Chondrocyte (in vitro differentiated cells): ENCODE results near the gene VAC14. TPM values are rescaled to one million over a fixed set of nuclear protein-coding genes. Genes with fewer than 3 reads are reported as not detected.

Experiments
- DNase-seq: peaks from one replicate; pipeline ENCODE4 v3.0.0; 2021; ENCODE audit warnings: mixed read lengths, low spot score
- H3K27ac Mint-ChIP-seq: one replicate; pipeline ENCODE4 v1.8.0; 2021; ENCODE audit warnings: mild to moderate bottlenecking, moderate library complexity, mixed read lengths; ENCODE audit not compliant: unreplicated experiment
- H3K27me3 Mint-ChIP-seq: 2 replicates; pipeline ENCODE4 v1.8.0; 2021; ENCODE audit warnings: low read depth, mixed read lengths
- H3K36me3 Mint-ChIP-seq: 2 replicates; pipeline ENCODE4 v1.8.0; 2021; ENCODE audit warnings: low read depth, mixed read lengths
- H3K4me1 Mint-ChIP-seq: 2 replicates; pipeline ENCODE4 v1.8.0; 2021; ENCODE audit warnings: low read depth, mild to moderate bottlenecking, mixed read lengths
- H3K4me3 Mint-ChIP-seq: one replicate; pipeline ENCODE4 v1.8.0; 2021; ENCODE audit warnings: mild to moderate bottlenecking, moderate library complexity, mixed read lengths; ENCODE audit not compliant: unreplicated experiment
- H3K9me3 Mint-ChIP-seq: 2 replicates; pipeline ENCODE4 v1.8.0; 2021; ENCODE audit warnings: low read depth, mixed read lengths
- total RNA-seq: library from RNA; stranded (reverse); gene quantifications from 3 replicates; pipeline ENCODE4 v1.2.1, GENCODE V29; 2021
- TF ChIP-seq, protein P1 (sequence below): fragments of 200-600 bp; sonication (generic); IDR thresholded peaks from 2 replicates; pipeline ENCODE4 v1.5.0; 2021; ENCODE audit warnings: antibody characterized with exemption, mild to moderate bottlenecking, moderate library complexity

Gene VAC14
- total RNA-seq, 1 donor from 2014 or later: 37.9 TPM

DNA sequence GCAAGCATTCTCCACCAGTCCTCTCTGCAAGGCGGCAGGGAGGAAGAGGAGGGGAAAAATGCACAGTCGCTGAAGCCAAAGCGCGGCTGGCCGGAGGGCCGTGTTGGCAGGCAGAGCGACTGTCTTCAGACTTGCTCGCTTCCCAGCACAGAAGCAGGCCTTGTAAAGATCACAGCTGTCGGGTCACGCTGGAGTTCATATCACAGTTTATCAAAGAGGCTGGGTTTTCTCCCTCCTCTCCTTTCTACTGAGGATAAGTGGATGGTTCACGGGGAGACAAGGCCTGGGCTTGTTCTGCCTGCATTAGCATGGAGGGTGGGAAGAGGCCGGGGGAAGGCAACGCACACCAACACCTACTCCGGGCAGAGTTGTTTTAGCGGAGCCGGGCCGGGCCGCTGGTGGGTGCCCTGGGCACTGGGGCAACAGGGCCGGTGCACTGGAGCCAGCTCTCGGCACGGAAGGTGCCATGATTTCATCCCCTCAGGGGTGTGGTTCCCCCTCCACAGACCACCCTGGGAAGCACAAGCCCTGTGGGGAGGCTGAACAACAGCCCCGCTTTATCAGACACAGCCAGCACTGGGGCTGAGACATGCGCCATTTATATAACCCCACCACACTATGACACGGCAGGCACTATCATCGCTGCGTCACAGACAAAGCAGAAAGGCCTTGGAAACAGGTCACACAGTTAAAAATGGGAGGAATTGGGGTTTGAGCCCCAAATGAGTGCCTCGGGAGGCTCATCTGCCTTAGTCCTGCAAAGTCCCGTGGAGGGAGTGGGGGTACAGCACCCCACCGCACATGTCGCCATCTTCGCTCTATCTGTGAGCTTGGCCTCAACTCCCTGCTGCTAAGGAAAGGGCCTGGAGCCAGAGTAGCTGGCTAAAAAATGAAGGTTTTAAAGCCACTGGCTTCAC lies 74.8 kb downstream of the VAC14 start:
- H3K4me3 Mint-ChIP-seq: no peak overlapping the region
- peaks cover 20% of the 10 kb centered on the region for H3K36me3 Mint-ChIP-seq
- peaks cover 8% of the 10 kb centered on the region for H3K4me1 Mint-ChIP-seq
- TF ChIP-seq, protein P1, sequence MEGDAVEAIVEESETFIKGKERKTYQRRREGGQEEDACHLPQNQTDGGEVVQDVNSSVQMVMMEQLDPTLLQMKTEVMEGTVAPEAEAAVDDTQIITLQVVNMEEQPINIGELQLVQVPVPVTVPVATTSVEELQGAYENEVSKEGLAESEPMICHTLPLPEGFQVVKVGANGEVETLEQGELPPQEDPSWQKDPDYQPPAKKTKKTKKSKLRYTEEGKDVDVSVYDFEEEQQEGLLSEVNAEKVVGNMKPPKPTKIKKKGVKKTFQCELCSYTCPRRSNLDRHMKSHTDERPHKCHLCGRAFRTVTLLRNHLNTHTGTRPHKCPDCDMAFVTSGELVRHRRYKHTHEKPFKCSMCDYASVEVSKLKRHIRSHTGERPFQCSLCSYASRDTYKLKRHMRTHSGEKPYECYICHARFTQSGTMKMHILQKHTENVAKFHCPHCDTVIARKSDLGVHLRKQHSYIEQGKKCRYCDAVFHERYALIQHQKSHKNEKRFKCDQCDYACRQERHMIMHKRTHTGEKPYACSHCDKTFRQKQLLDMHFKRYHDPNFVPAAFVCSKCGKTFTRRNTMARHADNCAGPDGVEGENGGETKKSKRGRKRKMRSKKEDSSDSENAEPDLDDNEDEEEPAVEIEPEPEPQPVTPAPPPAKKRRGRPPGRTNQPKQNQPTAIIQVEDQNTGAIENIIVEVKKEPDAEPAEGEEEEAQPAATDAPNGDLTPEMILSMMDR: no peak
- DNase-seq: no peak
- H3K27me3 Mint-ChIP-seq: no peaks in the 10 kb centered on the region
- H3K9me3 Mint-ChIP-seq: no peaks in the 10 kb centered on the region
- H3K27ac Mint-ChIP-seq: peak overlapping the region; percentile 61

DNA sequence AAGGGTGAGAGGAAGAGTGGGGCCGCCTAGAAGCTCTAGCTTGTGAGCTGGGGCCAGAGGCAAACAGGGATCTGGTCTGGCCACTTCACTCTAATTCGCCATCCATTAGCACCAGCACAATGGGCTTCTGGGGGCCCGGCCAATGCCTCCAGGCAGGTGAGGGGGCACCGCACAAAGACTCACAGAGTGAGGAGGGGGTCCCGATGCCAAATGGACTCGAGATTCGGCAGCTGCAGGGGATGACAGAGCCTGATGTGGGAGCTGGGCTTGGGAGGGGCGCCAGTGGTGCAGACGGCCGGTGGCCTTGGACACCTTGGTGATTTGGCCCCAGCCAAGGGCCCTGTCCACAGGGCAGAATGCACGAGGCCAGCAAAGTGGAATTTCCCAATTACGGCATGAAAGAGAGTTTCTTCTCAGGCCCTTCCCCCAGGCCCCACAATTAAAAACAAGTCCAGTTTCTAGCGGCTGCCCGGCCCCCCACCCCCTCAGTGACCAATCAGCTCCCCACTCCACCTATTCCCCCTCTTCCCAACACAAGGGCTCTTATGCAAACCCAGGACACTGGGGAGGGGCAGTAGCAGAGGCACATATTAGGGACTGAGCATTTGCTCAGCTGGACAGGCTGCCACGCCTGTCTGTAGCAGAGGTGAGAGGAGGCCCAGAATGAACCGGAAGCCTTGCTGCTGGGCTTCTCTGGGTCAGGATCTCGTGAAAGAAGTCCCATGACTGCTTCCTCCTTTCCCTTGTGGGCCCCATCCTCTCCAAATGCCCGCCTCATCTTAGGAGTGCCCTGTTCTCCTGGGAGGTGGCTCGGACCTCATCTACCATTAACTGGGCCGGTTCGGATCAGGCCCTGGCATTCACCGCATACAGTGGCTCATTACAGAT lies 75.7 kb downstream of the VAC14 start:
- Mint-ChIP-seq H3K4me1 (peaks cover 6% of the 10 kb centered on the region), H3K27me3 (no peaks in the 10 kb centered on the region), H3K27ac (peak overlapping the region; percentile 61), H3K4me3 (no peak overlapping the region), H3K9me3 (no peaks in the 10 kb centered on the region), H3K36me3 (peaks cover 24% of the 10 kb centered on the region)
- DNase-seq: no peak
- TF ChIP-seq, protein P1: no peak

DNA sequence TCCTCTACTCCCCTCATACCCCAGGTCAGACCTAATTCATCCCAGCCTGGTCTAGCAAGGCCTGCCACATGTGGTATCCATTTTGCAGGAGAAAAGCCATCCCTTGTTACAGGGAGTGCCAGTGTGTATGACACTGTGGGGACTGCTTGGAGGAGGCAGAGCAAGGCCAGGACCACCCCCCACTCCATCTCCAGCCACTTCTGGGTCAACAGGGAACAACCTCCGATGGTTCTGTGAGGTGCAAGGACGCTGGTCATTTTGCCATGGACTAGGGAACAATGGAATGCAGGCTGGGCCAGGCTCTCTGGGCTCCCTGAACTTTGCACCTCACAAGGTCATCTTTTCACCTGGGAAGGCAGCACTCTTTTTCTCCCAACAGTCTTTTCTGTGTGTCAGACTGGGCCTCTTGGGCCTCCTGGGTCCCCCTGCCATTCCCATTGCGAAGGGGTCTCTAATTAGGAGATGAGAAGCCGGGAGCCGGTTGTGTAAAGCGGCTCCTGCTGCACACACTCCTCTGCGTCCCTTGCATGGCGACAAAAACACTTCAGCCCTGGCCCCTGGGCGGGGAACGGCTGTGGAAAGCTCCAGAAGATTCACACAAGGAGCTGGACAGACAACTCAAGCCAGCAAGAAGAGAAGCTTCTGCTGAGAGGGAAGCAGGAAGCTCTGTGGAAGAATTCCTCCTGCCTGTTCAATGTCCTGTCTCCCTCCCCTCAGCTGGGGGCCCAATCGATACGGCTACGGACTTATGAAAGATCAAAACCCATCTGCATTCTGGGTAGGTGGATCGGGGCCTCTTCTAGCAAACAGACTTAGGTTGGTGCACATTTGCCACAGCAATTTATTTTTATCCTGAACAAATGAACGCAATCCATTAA lies 76.6 kb downstream of the VAC14 start:
- TF ChIP-seq, protein P1: no peak
- Mint-ChIP-seq H3K4me3 (no peak overlapping the region), H3K27me3 (no peaks in the 10 kb centered on the region), H3K9me3 (peaks cover 5% of the 10 kb centered on the region), H3K4me1 (peaks cover 6% of the 10 kb centered on the region), H3K36me3 (peaks cover 25% of the 10 kb centered on the region), H3K27ac (no peak overlapping the region)
- DNase-seq: no peak

GRCh38 chr16:70723740-70724145 lies 77.2 kb downstream of the VAC14 start:
- Mint-ChIP-seq H3K36me3 (peaks cover 25% of the 10 kb centered on the region), H3K27ac (no peak overlapping the region), H3K4me3 (no peak overlapping the region), H3K27me3 (no peaks in the 10 kb centered on the region), H3K9me3 (peaks cover 8% of the 10 kb centered on the region), H3K4me1 (peaks cover 6% of the 10 kb centered on the region)
- TF ChIP-seq, protein P1: no peak
- DNase-seq: no peak
